Effector CD4-positive, alpha-beta T cell (primary cell): ENCODE results near the gene MYPOP.

ENCODE experiments used
- DNase-seq: peaks from one replicate; pipeline ENCODE4 v3.0.0-alpha.2; 2020

Gene MYPOP

GRCh38 chr19:45862564-45863334, 39.7 kb downstream of the MYPOP start, which contains the start of gene SYMPK:
Gene SYMPK (minus strand): TSS chr19:45863147. CDS start chr19:45854495, 8,652 bp downstream.
- peak; percentile 98 for DNase-seq

GRCh38 chr19:45862271-45862563, 40.2 kb downstream of the MYPOP start:
- no peak for DNase-seq

GRCh38 chr19:45860359-45861259, 41.8 kb downstream of the MYPOP start:
- DNase-seq = no peak

GRCh38 chr19:45854167-45854778, 48.1 kb downstream of the MYPOP start:
- no peak for DNase-seq

- DNase-seq = no peak
Measured at GRCh38 chr19:45852983-45853382, 49.4 kb downstream of the MYPOP start.

GRCh38 chr19:45852145-45852750, 50.2 kb downstream of the MYPOP start:
- DNase-seq = no peak

GRCh38 chr19:45848922-45849321, 53.5 kb downstream of the MYPOP start:
- DNase-seq = no peak

- DNase-seq = no peak
Measured at GRCh38 chr19:45847663-45848062, 54.8 kb downstream of the MYPOP start.

- DNase-seq = no peak
Measured at GRCh38 chr19:45842198-45842597, 60.2 kb downstream of the MYPOP start.
